Chondrocyte (in vitro differentiated cells): Measurements from ENCODE around the gene GREB1. TPM values are rescaled to one million over a fixed set of nuclear protein-coding genes. Genes with fewer than 3 reads are reported as not detected.
A peak's percentile ranks its signal among the peaks of the same experiment; 100 is the strongest.

Experiments
- DNase-seq: peaks from one replicate; pipeline ENCODE4 v3.0.0; 2021; ENCODE audit warnings: mixed read lengths, low spot score
- H3K27ac Mint-ChIP-seq: one replicate; pipeline ENCODE4 v1.8.0; 2021; ENCODE audit warnings: mild to moderate bottlenecking, moderate library complexity, mixed read lengths; ENCODE audit not compliant: unreplicated experiment
- H3K27me3 Mint-ChIP-seq: 2 replicates; pipeline ENCODE4 v1.8.0; 2021; ENCODE audit warnings: low read depth, mixed read lengths
- H3K36me3 Mint-ChIP-seq: 2 replicates; pipeline ENCODE4 v1.8.0; 2021; ENCODE audit warnings: low read depth, mixed read lengths
- H3K4me1 Mint-ChIP-seq: 2 replicates; pipeline ENCODE4 v1.8.0; 2021; ENCODE audit warnings: low read depth, mild to moderate bottlenecking, mixed read lengths
- H3K4me3 Mint-ChIP-seq: one replicate; pipeline ENCODE4 v1.8.0; 2021; ENCODE audit warnings: mild to moderate bottlenecking, moderate library complexity, mixed read lengths; ENCODE audit not compliant: unreplicated experiment
- H3K9me3 Mint-ChIP-seq: 2 replicates; pipeline ENCODE4 v1.8.0; 2021; ENCODE audit warnings: low read depth, mixed read lengths
- total RNA-seq: library from RNA; stranded (reverse); gene quantifications from 3 replicates; pipeline ENCODE4 v1.2.1, GENCODE V29; 2021
- TF ChIP-seq, protein P1 (sequence below): fragments of 200-600 bp; sonication (generic); IDR thresholded peaks from 2 replicates; pipeline ENCODE4 v1.5.0; 2021; ENCODE audit warnings: antibody characterized with exemption, mild to moderate bottlenecking, moderate library complexity

GREB1 gene
- total RNA-seq, 1 donor from 2014 or later = 0.52 TPM

DNA sequence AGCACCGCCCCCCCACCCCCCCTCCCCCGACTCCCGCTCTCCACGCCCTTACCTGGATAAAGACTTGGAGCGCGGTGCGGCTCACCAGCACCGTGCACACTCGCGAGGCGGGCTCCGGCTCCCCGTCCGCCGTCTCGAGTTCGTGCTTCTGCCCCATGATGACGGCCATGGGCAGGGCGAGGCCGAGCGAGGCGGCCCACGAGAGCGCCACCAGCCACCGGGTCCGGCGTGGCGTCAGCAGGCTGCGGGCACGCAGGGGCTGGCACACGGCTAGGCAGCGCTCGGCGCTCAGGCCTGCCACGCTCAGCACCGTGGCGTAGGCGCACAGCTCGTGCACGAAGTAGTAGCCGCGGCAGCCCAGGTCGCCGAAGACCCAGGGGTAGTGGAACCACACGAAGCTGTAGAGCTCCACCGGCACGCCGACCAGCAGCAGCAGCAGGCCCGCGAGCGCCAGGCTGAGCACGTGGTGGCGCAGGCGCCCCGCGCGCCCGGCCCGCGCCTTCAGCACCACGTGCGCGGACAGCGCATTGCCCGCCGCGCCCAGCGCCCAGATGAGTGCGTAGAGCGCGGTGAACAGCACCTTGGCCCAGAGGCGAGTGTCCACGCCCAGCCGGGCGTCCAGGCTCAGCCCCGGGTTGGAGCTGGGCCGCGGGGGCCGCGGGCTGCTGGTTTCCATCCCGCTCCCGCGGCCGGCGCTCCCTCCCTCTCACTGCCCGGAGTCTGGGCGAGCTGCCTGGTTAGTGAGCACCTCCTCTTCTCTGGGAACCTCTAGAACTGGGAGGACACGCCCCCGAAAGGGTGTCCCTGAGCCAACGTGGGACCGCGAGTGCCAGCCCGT is 135.8 kb downstream of the GREB1 start, which contains the start of gene NTSR2:
TSS of gene NTSR2 (minus strand) at position 742 of the 838 bp plus-strand sequence. CDS start at position 676, 66 bp downstream.
- Mint-ChIP-seq H3K36me3 (no peaks in the 10 kb centered on the region), H3K9me3 (no peaks in the 10 kb centered on the region), H3K4me1 (peaks cover 7% of the 10 kb centered on the region), H3K27me3 (peaks cover 39% of the 10 kb centered on the region), H3K27ac (no peak within 1 kb of the TSS), H3K4me3 (no peak within 1 kb of the TSS)
- TF ChIP-seq, protein P1, sequence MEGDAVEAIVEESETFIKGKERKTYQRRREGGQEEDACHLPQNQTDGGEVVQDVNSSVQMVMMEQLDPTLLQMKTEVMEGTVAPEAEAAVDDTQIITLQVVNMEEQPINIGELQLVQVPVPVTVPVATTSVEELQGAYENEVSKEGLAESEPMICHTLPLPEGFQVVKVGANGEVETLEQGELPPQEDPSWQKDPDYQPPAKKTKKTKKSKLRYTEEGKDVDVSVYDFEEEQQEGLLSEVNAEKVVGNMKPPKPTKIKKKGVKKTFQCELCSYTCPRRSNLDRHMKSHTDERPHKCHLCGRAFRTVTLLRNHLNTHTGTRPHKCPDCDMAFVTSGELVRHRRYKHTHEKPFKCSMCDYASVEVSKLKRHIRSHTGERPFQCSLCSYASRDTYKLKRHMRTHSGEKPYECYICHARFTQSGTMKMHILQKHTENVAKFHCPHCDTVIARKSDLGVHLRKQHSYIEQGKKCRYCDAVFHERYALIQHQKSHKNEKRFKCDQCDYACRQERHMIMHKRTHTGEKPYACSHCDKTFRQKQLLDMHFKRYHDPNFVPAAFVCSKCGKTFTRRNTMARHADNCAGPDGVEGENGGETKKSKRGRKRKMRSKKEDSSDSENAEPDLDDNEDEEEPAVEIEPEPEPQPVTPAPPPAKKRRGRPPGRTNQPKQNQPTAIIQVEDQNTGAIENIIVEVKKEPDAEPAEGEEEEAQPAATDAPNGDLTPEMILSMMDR = peak; percentile 21
- no peak for DNase-seq

DNA sequence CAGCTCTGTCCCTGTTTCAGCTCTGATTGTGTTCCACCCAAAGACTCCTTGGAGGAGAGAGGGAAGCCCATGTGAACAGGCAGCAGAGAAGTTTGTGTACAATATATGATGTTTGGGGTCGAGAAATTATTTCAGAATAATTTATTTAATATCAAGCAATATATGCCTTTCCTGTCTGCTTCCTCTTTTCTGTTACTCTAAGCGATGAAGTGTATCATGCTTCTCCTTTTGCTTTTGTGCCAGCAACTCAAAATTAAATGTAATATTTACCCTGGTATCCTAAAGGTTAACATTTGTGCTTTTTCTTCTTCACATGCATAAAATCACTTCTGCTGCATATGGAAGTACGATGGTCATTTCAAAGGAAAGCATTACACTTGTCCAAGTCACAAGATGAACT is 138.6 kb downstream of the GREB1 start:
- Mint-ChIP-seq H3K9me3 (no peaks in the 10 kb centered on the region), H3K36me3 (peaks cover 2% of the 10 kb centered on the region)

DNA sequence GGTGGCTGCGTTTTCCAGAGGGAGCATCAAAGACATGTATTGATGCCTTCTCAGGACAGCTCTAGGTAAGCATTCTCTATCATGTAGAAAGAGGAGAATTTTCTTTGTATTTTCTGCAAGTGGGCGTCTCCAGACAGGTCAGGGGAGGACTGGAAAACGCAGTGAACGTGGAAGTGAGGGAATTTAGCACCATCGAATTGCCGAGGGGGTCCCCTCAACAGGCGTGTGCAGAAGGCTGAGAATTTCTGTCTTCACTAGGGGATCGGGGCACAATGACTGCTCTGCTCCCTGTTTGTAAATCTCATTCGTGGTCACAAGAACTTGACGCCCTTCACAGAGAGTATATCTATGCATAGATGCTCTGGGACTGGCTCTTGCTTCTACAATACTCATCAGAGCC is 141.1 kb downstream of the GREB1 start:
- Mint-ChIP-seq H3K27ac (no peak overlapping the region), H3K9me3 (no peaks in the 10 kb centered on the region), H3K36me3 (peaks cover 2% of the 10 kb centered on the region), H3K4me1 (peaks cover 11% of the 10 kb centered on the region), H3K4me3 (no peak overlapping the region), H3K27me3 (peaks cover 54% of the 10 kb centered on the region)
- TF ChIP-seq, protein P1 = no peak
- DNase-seq = no peak

More for the DNA sequence above, 138.6 kb downstream of the GREB1 start:
- TF ChIP-seq, protein P1 = no peak
- DNase-seq = no peak
- H3K4me3 Mint-ChIP-seq = no peak overlapping the region
- H3K27me3 Mint-ChIP-seq = peaks cover 42% of the 10 kb centered on the region
- H3K4me1 Mint-ChIP-seq = peaks cover 14% of the 10 kb centered on the region
- H3K27ac Mint-ChIP-seq = no peak overlapping the region

DNA sequence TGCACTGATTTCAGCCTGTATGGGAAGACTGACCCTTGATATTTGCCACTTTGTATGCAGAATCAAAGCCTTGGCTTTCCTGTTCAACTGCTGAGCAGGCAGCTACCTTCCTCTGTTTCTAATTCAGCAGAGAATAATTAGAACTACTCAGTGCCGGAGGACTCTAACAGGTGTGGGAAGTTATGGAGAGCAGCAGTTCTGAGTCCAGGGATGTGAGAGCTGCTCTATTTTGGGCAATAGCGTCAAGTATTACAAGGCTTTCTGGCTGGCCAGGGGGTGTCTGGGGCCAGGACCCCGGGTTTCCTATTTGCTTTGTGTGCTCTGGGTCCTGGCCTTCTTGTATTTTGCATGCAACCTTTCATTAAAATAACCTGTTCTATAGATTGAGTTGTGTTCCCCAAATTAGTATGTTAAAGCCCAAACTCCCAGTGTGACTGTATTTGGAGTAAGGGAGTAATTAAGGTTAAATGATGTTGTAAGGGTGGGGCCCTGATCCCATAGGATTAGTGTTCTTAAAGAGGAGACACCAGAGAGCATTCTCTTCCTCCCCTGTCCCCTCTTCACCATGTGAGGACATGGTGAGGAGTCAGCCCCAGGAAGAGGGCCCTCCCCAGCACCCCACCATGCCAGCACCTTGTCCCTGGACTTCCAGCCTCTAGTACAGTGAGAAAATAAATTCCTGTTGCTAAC is 141.7 kb downstream of the GREB1 start:
- H3K4me1 Mint-ChIP-seq = peaks cover 12% of the 10 kb centered on the region
- no peak overlapping the region for H3K27ac Mint-ChIP-seq
- H3K36me3 Mint-ChIP-seq = peaks cover 2% of the 10 kb centered on the region
- DNase-seq = no peak
- peaks cover 49% of the 10 kb centered on the region for H3K27me3 Mint-ChIP-seq
- H3K4me3 Mint-ChIP-seq = no peak overlapping the region
- TF ChIP-seq, protein P1 = no peak
- no peaks in the 10 kb centered on the region for H3K9me3 Mint-ChIP-seq

DNA sequence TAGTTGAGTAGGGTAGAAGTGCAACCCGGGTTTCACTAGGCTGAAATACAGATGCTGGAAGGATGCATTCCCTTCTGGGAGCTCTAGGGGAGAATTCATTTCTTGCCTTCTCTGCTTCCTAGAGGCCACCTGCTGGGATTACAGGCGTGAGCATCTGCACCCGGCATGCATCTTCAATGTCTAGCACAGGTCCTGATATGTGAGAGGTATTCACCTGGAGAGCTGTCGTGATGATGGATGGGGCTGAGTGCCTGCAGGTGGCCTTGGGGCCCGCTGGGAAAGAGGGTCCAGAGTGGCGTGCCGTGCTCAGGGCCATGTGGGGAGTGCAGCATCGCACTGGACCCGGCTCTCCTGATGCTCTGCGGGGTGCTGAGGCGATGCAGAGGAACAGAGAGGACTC is 142.8 kb downstream of the GREB1 start:
- TF ChIP-seq, protein P1 = no peak
- H3K36me3 Mint-ChIP-seq = peaks cover 2% of the 10 kb centered on the region
- H3K4me3 Mint-ChIP-seq = no peak overlapping the region
- no peaks in the 10 kb centered on the region for H3K9me3 Mint-ChIP-seq
- peaks cover 49% of the 10 kb centered on the region for H3K27me3 Mint-ChIP-seq
- peaks cover 13% of the 10 kb centered on the region for H3K4me1 Mint-ChIP-seq
- DNase-seq = no peak
- H3K27ac Mint-ChIP-seq = no peak overlapping the region
